ENCODE measurements around the gene EXOSC1. TPM values are rescaled to one million over a fixed set of nuclear protein-coding genes. Genes with fewer than 3 reads are reported as not detected.
A peak's percentile ranks its signal among the peaks of the same experiment; 100 is the strongest.

The EXOSC1 gene
- total and polyA plus RNA-seq, 2 of the 13 experiments (the other 11 are each of a cell fraction or from before 2014, with no cell fraction given) = 36.3 to 39.9 TPM

GRCh38 chr10:97407211-97407951, 38.4 kb downstream of the EXOSC1 start (continued):
- 0 out of 2 replicates have a peak, but pooled peaks have one; percentile 35 for TF ChIP-seq ZNF263 (CRISPR knock-in tag; IDR thresholded peaks at IDR 0.05)
- TF ChIP-seq ZFYVE20 (CRISPR knock-in tag; IDR thresholded peaks at IDR 0.05; ENCODE audit: borderline replicate concordance, low read depth) = no peak
- TF ChIP-seq, protein P1, sequence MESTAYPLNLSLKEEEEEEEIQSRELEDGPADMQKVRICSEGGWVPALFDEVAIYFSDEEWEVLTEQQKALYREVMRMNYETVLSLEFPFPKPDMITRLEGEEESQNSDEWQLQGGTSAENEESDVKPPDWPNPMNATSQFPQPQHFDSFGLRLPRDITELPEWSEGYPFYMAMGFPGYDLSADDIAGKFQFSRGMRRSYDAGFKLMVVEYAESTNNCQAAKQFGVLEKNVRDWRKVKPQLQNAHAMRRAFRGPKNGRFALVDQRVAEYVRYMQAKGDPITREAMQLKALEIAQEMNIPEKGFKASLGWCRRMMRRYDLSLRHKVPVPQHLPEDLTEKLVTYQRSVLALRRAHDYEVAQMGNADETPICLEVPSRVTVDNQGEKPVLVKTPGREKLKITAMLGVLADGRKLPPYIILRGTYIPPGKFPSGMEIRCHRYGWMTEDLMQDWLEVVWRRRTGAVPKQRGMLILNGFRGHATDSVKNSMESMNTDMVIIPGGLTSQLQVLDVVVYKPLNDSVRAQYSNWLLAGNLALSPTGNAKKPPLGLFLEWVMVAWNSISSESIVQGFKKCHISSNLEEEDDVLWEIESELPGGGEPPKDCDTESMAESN (CRISPR knock-in tag; conservative IDR thresholded peaks at IDR 0.05) = no peak
- TF ChIP-seq ZNF124 (CRISPR knock-in tag; IDR thresholded peaks at IDR 0.05) = no peak
- TF ChIP-seq, protein P2, sequence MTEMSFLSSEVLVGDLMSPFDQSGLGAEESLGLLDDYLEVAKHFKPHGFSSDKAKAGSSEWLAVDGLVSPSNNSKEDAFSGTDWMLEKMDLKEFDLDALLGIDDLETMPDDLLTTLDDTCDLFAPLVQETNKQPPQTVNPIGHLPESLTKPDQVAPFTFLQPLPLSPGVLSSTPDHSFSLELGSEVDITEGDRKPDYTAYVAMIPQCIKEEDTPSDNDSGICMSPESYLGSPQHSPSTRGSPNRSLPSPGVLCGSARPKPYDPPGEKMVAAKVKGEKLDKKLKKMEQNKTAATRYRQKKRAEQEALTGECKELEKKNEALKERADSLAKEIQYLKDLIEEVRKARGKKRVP (CRISPR knock-in tag; IDR thresholded peaks at IDR 0.05) = no peak
- no peak; the same call in 1 of the 2 replicates for TF ChIP-seq ATF6 (CRISPR knock-in tag; conservative IDR thresholded peaks at IDR 0.05)
- TF ChIP-seq MED1 (CRISPR knock-in tag; IDR thresholded peaks at IDR 0.05) = peak; percentile 53
- TF ChIP-seq HMG20A (CRISPR knock-in tag; IDR thresholded peaks at IDR 0.05; ENCODE audit: borderline replicate concordance) = no peak
- no peak for TF ChIP-seq DNMT3B (CRISPR knock-in tag; conservative IDR thresholded peaks at IDR 0.05)
- TF ChIP-seq, protein P3, sequence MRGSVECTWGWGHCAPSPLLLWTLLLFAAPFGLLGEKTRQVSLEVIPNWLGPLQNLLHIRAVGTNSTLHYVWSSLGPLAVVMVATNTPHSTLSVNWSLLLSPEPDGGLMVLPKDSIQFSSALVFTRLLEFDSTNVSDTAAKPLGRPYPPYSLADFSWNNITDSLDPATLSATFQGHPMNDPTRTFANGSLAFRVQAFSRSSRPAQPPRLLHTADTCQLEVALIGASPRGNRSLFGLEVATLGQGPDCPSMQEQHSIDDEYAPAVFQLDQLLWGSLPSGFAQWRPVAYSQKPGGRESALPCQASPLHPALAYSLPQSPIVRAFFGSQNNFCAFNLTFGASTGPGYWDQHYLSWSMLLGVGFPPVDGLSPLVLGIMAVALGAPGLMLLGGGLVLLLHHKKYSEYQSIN (CRISPR knock-in tag; IDR thresholded peaks at IDR 0.05; ENCODE audit: borderline replicate concordance) = no peak
- no peak for TF ChIP-seq RFX5 (IDR thresholded peaks at IDR 0.05; ENCODE audit: low read depth, low read length)
- TF ChIP-seq NFRKB (IDR thresholded peaks at IDR 0.05) = no peak
- TF ChIP-seq MBNL3 (CRISPR knock-in tag; conservative IDR thresholded peaks at IDR 0.05) = no peak
- TF ChIP-seq KDM2A (CRISPR knock-in tag; IDR thresholded peaks at IDR 0.05; ENCODE audit: borderline replicate concordance, low read depth) = peak; percentile 73; the same call in 1 of the 2 replicates
- TF ChIP-seq FOXP4 (CRISPR knock-in tag; IDR thresholded peaks at IDR 0.05) = no peak
- TF ChIP-seq CAMTA2 (CRISPR knock-in tag; IDR thresholded peaks at IDR 0.05; ENCODE audit: borderline replicate concordance) = no peak
- TF ChIP-seq ZNF382 (CRISPR knock-in tag; IDR thresholded peaks at IDR 0.05; ENCODE audit: borderline replicate concordance) = no peak
- TF ChIP-seq ISL2 (CRISPR knock-in tag; IDR thresholded peaks at IDR 0.05) = no peak
- TF ChIP-seq ZNF136 (CRISPR knock-in tag; IDR thresholded peaks at IDR 0.05; ENCODE audit: low read depth) = no peak
- no peak for TF ChIP-seq ZMAT5 (CRISPR knock-in tag; IDR thresholded peaks at IDR 0.05; ENCODE audit: borderline replicate concordance, low read depth)
- TF ChIP-seq PCBP1 (IDR thresholded peaks at IDR 0.05; ENCODE audit: borderline replicate concordance, low read depth, low read length) = no peak
- peak; percentile 76 for TF ChIP-seq SALL1 (CRISPR knock-in tag; IDR thresholded peaks at IDR 0.05)

Data from HepG2 (cell line).